Posterior cingulate gyrus (tissue), 11 donors: ENCODE measurements around the gene BRD9.
"Not testable (repeated sequence)": the region's sequence is repeated elsewhere in the genome, so short reads cannot be mapped to it uniquely, and the experiment has no call there.

Source experiments
- DNase-seq, 10 donors: peaks; one replicate each; pipeline versions ENCODE4 v3.0.0 to v3.0.0-alpha.2; 2020 to 2021; ENCODE audit warnings: mixed read lengths in 3 of 10
- intact Hi-C: fragments of 100-400 bp; cut with DNase I; formaldehyde crosslinking; loops from one replicate; pipeline ENCODE4 v1.15.1; 2023

Gene BRD9

GRCh38 chr5:884345-885126 is 8.1 kb downstream of the BRD9 start:
- DNase-seq: peak in 2 of 10 donors; percentile 34 to 37

GRCh38 chr5:883475-884181 is 9.0 kb downstream of the BRD9 start:
- intact Hi-C loops: no loop called here
- DNase-seq: peak in 5 of 10 donors; percentile 22 to 90 (median 36)

More at GRCh38 chr5:884345-885126, 8.1 kb downstream of the BRD9 start:
- intact Hi-C loops: no loop called here

GRCh38 chr5:882253-883183 is 10.1 kb downstream of the BRD9 start:
- peak in 3 of 10 donors; percentile 49 to 59 (median 55) for DNase-seq
- intact Hi-C loops: no loop called here

GRCh38 chr5:881551-881935 is 11.1 kb downstream of the BRD9 start:
- intact Hi-C loops: no loop called here
- DNase-seq: peak in 2 of 10 donors; percentile 60 to 70

- intact Hi-C loops: no loop called here
- peak in 2 of 10 donors; percentile 32 to 78 for DNase-seq
These were observed 11.6 kb downstream of the BRD9 start for GRCh38 chr5:880816-881550.

GRCh38 chr5:878677-879076 is 13.9 kb downstream of the BRD9 start:
- DNase-seq, intact Hi-C loops: not testable (repeated sequence)

- intact Hi-C loops: no loop called here
- DNase-seq: peak in 2 of 10 donors; percentile 62 to 82
These were observed 14.5 kb downstream of the BRD9 start for GRCh38 chr5:878125-878524.

GRCh38 chr5:876398-877365 is 15.9 kb downstream of the BRD9 start:
- peak in 3 of 10 donors; percentile 57 to 65 (median 64) for DNase-seq
- intact Hi-C loops: no loop called here

GRCh38 chr5:875931-876330 is 16.7 kb downstream of the BRD9 start:
- DNase-seq: peak in 3 of 10 donors; percentile 42 to 72 (median 63)
- intact Hi-C loops: no loop called here

GRCh38 chr5:873328-873727 is 19.3 kb downstream of the BRD9 start:
- DNase-seq: peak in 2 of 10 donors; percentile 8 to 55
- intact Hi-C loops: no loop called here

GRCh38 chr5:872301-872700 is 20.3 kb downstream of the BRD9 start:
- intact Hi-C loops: no loop called here
- DNase-seq: peak in 3 of 10 donors; percentile 37 to 48 (median 39)

GRCh38 chr5:871596-872298 is 20.9 kb downstream of the BRD9 start:
- intact Hi-C loops: no loop called here
- DNase-seq: peak in 3 of 10 donors; percentile 57 to 75 (median 59)

- intact Hi-C loops: no loop called here
- DNase-seq: peak in 2 of 10 donors; percentile 51 to 52
These were observed 21.6 kb downstream of the BRD9 start for GRCh38 chr5:870956-871355.

GRCh38 chr5:868428-869135 is 24.0 kb downstream of the BRD9 start:
- intact Hi-C loops: no loop called here
- peak in 2 of 10 donors; percentile 50 to 72 for DNase-seq

- intact Hi-C loops: no loop called here
- DNase-seq: peak in 2 of 10 donors; percentile 40 to 65
These were observed 25.2 kb downstream of the BRD9 start for GRCh38 chr5:867300-867870.

GRCh38 chr5:865771-866170 is 26.8 kb downstream of the BRD9 start:
- intact Hi-C loops: no loop called here
- peak in 2 of 10 donors; percentile 68 to 77 for DNase-seq

- DNase-seq: peak in 2 of 10 donors; percentile 67 to 84
- intact Hi-C loops: no loop called here
These were observed 27.5 kb downstream of the BRD9 start for GRCh38 chr5:865168-865521.
